Activated CD4-positive, alpha-beta T cell treated with anti-CD3 and anti-CD28 coated beads, Interleukin-2, amount 50 U/mL, for 24 hours (primary cell): ENCODE measurements around the gene PSME2.
A peak's percentile ranks its signal among the peaks of the same experiment; 100 is the strongest.

Experiments used
- DNase-seq, 2 donors: peaks; one replicate each; pipeline ENCODE4 v3.0.0-alpha.2; 2020; ENCODE audit warnings: low read depth in 1 of 2, low spot score in 1 of 2

PSME2 gene

DNA sequence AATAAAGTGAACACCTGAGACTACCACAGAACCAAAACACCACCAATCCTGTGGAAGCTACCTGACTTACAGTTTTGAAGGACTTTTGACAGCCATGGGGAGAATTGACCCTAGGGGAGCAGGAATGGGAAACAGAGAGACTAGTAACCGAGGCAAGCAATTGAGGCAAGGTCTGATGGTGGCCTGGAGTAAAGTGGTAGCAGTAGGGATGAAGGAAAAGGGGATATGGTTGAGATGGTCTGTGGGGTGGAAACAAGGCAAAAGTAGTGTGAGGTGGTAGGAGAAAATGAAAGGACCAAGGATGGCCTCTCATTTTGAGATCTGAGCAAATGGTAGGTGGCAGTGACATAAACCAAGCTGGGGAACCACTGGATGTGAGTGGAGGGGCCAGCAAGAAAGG is 10.4 kb upstream of the PSME2 start:
- no peak for DNase-seq

GRCh38 chr14:24155100-24155499 is 8.7 kb upstream of the PSME2 start:
- DNase-seq = no peak

DNA sequence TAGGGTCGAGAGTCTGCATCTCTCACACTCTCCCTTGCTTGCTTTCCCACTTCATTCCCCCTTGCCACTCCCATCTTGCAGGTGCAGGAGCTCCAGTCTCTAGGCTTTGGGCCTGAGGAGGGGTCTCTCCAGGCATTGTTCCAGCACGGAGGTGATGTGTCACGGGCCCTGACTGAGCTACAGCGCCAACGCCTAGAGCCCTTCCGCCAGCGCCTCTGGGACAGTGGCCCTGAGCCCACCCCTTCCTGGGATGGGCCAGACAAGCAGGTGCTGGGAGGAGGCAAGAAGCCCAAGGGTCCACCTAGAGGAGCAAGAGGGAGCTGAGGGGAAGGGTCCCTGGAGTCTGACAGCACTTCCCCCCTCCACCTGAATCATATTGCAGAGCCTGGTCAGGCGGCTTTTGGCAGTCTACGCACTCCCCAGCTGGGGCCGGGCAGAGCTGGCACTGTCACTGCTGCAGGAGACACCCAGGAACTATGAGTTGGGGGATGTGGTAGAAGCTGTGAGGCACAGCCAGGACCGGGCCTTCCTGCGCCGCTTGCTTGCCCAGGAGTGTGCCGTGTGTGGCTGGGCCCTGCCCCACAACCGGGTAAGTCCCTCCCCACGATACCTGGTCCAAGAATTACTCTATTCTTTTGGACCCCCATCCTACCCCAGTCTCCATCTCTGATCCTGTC is 5.1 kb upstream of the PSME2 start:
- DNase-seq = no peak

- DNase-seq = no peak
Measured at GRCh38 chr14:24150993-24151392, 4.6 kb upstream of the PSME2 start.

- no peak for DNase-seq
Measured at GRCh38 chr14:24150567-24150966, 4.2 kb upstream of the PSME2 start.

GRCh38 chr14:24150061-24150460 is 3.7 kb upstream of the PSME2 start:
- DNase-seq = no peak

GRCh38 chr14:24149302-24149969 is 3.0 kb upstream of the PSME2 start:
- no peak for DNase-seq

DNA sequence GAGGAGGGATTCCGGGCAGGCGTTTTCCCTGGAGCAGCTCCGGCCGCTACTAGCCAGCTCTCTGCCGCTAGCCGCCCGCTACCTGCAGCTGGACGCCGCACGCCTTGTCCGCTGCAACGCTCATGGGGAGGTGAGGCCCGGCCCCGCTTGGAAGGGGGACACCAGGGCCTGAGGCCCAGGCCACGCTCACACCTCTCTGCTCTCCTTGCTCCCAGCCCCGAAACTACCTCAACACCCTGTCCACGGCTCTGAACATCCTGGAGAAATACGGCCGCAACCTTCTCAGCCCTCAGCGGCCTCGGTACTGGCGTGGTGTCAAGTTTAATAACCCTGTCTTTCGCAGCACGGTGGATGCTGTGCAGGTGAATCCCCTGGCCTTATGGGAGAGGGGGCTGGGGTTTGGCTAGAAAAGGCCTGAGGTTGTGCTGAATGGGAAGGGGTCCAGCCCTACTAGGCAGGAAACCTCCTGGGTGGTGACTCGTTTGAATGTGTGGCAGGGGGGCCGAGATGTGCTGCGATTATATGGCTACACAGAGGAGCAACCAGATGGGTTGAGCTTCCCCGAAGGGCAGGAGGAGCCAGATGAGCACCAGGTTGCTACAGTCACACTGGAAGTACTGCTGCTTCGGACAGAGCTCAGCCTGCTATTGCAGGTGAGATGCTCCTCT is 1.5 kb upstream of the PSME2 start:
- DNase-seq = no peak

GRCh38 chr14:24146978-24147760 is 759 bp upstream of the PSME2 start, which contains the start of gene RNF31:
Gene RNF31, plus strand, starts transcription at chr14:24147498. Its CDS starts 201 bp downstream, at chr14:24147699.
- peak; percentile 89 to 98 for DNase-seq

DNA sequence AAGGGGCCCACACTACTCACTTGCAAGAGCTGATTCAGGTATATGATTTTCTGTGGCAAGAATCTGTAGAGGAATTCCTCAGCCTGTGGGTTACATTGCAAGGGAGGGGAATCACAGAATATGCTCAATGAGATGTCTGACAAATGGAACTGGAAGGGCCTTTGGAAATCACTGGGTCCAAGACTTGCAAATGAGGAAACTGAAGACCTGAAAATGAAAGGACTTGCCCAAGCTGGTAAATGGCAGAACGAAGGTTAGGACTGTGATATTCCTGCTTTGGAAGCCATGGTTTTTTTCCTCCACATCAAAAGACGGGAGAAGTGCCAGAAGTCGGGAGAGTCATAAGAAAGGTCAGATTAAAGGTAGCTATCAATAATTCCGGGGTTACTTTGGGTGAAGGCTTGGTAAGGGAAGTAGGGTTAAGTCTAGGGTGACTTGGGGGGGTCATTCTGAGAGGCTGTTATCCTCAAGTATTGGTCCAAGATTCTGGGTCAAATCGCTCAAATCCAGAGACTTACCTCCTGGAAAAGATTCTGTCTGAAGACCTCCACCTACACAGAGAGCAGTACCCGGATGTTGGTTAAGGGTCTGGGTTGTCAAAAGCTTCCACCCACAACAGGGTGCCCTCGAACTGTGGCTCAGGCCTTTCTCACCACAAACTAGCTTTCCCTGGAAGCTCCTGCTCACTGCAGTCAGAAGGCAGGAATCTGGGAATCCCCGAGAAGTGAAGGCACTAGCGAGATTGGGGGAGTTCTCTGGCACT is 539 bp downstream of the PSME2 start:
- no peak for DNase-seq

DNA sequence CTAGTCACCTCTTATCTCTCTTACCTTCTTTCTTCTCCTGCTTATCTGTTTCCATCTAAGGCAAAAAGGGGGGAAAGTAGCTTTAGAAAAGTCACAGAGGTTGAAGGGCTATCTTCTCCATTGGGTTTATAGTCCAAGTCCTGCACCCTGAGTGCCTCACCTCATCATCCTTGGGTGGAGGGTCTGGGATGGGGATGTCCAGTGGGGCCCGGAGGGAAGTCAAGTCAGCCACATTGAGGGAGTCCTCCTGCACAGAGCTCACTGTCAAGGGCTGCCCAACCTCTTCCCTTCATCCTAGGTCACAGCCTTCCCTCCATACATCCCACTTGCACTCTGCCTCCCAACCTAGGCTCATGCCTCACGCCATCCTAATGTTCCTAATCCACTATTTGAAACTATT is 1.2 kb downstream of the PSME2 start:
- DNase-seq = no peak

GRCh38 chr14:24144451-24144850 is 2.0 kb downstream of the PSME2 start:
- DNase-seq = no peak

GRCh38 chr14:24143511-24143910 is 2.9 kb downstream of the PSME2 start:
- DNase-seq = no peak

GRCh38 chr14:24141097-24141880 is 5.1 kb downstream of the PSME2 start, which contains the start of gene EMC9:
Gene EMC9, minus strand, starts transcription at chr14:24141591. Its CDS starts 287 bp downstream, at chr14:24141304.
- peak; percentile 97 to 100 for DNase-seq

- DNase-seq = no peak
Measured at GRCh38 chr14:24139272-24139934, 7.0 kb downstream of the PSME2 start.

DNA sequence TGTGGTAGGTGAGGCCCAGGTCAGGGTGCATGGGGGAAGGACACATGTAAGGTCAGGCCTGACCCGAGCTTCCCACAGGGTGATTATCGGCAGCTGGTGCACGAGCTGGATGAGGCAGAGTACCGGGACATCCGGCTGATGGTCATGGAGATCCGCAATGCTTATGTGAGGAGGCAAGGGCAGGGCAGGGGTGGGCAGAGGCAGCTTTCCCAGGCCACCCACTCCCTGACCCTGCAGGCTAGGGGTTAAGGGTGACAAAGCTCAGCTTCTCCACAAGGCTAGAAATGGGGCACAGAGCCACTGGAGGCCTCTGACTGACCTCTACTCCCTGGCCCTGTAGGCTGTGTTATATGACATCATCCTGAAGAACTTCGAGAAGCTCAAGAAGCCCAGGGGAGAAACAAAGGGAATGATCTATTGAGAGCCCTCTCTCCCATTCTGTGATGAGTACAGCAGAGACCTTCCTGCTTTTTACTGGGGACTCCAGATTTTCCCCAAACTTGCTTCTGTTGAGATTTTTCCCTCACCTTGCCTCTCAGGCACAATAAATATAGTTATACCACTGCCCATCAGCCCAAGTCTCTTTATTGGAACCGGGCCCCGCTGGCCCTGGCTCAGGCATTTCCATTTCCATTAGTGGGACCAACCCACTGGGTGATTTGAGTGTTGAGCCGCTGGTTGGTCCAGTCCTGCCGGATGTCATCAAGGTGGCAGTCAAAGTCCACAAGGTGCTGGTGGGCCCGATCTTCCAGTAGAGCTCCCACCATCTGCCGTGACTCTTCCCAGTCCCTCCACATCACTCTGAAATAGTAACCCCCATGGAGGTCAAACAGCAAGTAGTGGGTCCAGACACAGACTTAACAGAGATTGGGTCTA is 7.8 kb downstream of the PSME2 start:
- DNase-seq = no peak

DNA sequence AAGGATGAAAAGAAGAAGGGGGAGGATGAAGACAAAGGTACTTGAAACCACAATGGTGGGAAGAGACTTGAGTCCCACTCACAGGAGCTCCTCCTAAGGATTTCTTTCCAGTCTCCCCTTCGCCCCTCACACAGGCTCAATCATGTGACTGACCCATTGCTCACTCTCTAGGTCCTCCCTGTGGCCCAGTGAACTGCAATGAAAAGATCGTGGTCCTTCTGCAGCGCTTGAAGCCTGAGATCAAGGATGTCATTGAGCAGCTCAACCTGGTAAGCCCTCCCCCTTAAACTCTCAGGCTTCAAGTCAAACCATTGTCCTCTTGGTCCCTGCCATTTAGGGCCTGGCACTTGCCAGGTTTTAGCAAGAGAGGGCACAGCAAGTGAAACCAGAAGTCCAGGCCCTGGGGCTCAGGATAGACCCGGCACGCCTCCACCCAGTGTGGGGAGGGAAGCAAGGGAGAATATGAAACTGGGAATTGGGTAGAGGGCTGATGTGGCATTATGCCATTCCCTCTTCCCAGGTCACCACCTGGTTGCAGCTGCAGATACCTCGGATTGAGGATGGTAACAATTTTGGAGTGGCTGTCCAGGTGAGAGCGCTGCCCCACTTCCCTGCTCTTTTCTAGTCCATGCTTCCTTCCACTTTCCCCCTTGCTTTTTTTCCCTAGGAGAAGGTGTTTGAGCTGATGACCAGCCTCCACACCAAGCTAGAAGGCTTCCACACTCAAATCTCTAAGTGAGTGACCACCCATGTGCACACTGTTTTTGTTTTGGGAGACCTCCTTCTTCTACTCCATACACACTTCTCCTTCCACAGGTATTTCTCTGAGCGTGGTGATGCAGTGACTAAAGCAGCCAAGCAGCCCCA is 8.6 kb downstream of the PSME2 start:
- DNase-seq = no peak
